Measurements from ENCODE around the gene SKA1.
"Not testable (repeated sequence)": the region's sequence is repeated elsewhere in the genome, so short reads cannot be mapped to it uniquely, and the experiment has no call there.

The SKA1 gene

GRCh38 chr18:50432915-50433314 is 58.1 kb downstream of the SKA1 start:
- no peak for DNase-seq

- DNase-seq = not testable (repeated sequence)
These were observed 61.9 kb downstream of the SKA1 start for GRCh38 chr18:50436742-50437141.

GRCh38 chr18:50439460-50440015 is 64.7 kb downstream of the SKA1 start:
- no peak for DNase-seq

GRCh38 chr18:50441016-50441415 is 66.2 kb downstream of the SKA1 start:
- no peak for DNase-seq

- DNase-seq = no peak
These were observed 66.7 kb downstream of the SKA1 start for GRCh38 chr18:50441501-50441900.
